ENCODE data around the gene GALR1. TPM values are rescaled to one million over a fixed set of nuclear protein-coding genes. Genes with fewer than 3 reads are reported as not detected.
"Not testable (repeated sequence)": the region's sequence is repeated elsewhere in the genome, so short reads cannot be mapped to it uniquely, and the experiment has no call there.

Gene GALR1
- total RNA-seq, 1 experiment from 2014 or later = not detected

DNA sequence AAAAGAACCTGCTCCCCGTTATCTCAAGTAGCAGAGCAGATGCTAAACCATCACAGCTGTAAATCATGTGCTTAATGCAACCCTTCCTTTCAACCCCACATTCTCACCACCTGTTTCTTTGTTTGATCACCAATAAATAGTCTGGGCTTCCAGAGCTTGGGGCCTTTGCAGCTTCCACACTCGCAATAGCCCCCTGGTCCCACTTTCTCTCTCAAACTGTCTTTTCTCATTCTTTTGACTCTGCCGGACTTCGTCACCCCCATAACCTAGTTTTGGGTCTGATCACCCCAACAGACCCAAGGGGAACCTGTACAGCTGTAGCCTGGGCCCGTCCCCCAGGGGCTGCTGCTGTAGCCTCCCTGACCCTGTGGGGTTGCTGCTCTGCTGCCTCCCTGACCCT lies 10.4 kb upstream of the GALR1 start:
- in situ Hi-C loops (cut with HindIII; ENCODE audit: low pct_unique_long_range_greater_than_20kb, low sequenced_read_pairs); DNase-seq (ENCODE audit: low read depth): not testable (repeated sequence)

DNA sequence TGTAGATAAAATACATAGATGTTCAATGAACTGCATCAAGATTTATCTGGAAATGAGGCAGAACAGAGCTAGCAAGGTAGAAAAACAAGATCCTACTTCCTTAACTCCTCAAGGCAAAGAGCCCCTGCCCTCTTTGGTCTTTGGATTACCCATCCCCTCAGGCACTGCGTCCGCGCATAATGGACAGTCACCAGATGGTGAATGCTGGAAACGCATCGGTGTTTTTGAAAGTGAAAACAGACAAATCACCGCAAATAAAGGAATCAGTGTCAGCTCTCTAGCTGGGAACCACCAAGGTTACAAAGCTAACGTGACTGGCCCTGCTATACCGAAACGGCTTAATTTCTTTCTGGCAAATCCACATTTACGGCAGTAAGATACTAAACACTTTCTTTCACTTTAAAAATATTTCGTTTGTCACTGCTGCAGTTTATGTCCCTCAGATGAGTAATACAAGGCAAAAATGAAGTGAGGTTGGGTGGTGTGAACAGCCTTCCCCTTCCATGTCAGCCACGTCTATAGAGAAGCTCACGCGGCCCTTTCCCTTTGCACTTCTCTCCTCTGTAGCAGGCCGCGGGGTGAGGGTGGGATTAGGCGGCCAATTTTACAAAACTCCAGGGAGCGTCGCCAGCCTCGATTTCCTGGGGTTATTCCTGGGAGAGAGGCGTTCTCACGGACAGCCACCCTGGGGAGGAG lies 627 bp upstream of the GALR1 start:
- in situ Hi-C loops (cut with HindIII; ENCODE audit: low pct_unique_long_range_greater_than_20kb, low sequenced_read_pairs) = no loop called here

DNA sequence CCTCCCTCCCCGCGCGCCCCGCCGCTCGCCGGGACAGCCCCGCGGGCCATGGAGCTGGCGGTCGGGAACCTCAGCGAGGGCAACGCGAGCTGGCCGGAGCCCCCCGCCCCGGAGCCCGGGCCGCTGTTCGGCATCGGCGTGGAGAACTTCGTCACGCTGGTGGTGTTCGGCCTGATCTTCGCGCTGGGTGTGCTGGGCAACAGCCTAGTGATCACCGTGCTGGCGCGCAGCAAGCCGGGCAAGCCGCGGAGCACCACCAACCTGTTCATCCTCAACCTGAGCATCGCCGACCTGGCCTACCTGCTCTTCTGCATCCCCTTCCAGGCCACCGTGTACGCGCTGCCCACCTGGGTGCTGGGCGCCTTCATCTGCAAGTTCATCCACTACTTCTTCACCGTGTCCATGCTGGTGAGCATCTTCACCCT lies 865 bp downstream of the GALR1 start:
- no peak for DNase-seq (ENCODE audit: low read depth)
- in situ Hi-C loops (cut with HindIII; ENCODE audit: low pct_unique_long_range_greater_than_20kb, low sequenced_read_pairs) = no loop called here

More for the DNA sequence above, 627 bp upstream of the GALR1 start:
- DNase-seq (ENCODE audit: low read depth) = no peak

DNA sequence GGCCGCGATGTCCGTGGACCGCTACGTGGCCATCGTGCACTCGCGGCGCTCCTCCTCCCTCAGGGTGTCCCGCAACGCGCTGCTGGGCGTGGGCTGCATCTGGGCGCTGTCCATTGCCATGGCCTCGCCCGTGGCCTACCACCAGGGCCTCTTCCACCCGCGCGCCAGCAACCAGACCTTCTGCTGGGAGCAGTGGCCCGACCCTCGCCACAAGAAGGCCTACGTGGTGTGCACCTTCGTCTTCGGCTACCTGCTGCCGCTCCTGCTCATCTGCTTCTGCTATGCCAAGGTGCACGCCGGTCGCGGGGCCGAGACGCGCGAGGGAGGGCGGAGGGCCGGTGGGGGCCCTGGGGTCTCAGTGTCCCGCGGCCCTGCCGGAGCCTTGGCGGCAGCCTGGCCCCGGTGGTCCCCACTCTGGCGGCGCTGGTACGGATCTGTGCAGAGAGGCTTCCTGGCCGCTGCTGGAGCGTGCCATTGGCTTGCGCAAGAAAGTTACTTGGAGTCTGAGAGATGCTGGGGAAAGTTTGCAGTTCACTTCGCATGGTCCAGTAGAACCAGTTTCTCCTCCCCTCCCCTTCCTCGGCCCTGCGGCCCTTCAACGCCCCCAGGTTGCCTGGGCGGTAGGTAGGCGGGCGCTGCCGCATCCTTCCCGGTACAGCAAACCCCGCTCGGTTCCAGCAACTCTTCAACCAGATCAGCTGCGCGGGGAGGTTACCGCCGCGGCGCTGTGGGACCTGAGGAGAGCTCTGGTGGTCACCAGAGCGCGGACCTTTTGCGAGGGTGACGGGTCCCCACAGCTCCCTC lies 1.5 kb downstream of the GALR1 start:
- in situ Hi-C loops (cut with HindIII; ENCODE audit: low pct_unique_long_range_greater_than_20kb, low sequenced_read_pairs) = no loop called here
- DNase-seq (ENCODE audit: low read depth) = no peak

DNA sequence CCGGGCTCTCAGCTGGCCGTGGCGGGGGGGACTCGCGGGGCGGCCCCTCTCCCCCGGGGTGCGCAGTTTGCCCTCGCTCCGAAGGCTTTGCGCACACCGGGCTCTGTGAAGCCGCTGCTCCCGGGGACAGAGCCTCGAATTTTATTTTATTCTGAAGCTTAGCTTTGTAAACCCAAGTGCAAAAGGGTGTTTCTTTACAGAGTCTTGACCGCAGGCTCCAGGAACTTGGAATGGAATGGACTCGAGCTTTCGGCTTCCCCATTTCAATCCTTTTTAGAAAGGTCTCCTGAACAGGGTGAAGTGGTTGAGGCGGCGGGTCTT lies 2.0 kb downstream of the GALR1 start:
- DNase-seq (ENCODE audit: low read depth) = no peak
- in situ Hi-C loops (cut with HindIII; ENCODE audit: low pct_unique_long_range_greater_than_20kb, low sequenced_read_pairs) = no loop called here

DNA sequence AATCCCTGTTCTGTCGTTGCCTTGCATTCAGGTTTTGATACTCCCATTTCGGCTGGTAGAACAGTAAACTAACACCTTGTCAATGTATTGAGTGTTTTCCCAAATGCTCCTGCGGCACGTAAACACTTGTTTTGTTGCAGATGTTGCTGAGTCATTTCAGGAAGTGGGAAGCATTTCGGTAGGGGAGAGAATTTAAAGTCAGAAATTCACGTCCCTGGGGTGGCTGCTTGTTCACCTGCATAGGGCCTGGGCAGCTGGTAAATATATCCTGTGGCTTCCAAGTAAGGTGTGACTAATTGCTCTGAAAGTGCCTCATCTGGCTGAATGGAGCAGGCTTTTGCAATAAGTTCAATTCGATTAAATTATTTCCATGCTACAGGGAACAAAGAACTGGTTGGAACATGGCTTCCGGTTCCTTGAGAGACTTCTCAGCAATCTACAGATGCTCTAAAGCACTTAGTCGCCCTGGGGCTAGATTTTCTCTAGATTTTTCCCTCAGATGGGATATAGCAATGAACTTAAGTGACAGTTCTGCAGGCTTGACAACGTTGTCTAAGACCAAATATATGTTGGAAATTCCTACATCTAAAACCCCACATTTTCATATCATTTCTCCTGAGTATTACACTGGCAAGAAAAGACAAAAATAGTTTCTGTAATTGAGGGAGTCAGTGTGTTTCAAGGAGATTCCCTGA lies 5.2 kb downstream of the GALR1 start:
- in situ Hi-C loops (cut with HindIII; ENCODE audit: low pct_unique_long_range_greater_than_20kb, low sequenced_read_pairs) = no loop called here
- no peak for DNase-seq (ENCODE audit: low read depth)

DNA sequence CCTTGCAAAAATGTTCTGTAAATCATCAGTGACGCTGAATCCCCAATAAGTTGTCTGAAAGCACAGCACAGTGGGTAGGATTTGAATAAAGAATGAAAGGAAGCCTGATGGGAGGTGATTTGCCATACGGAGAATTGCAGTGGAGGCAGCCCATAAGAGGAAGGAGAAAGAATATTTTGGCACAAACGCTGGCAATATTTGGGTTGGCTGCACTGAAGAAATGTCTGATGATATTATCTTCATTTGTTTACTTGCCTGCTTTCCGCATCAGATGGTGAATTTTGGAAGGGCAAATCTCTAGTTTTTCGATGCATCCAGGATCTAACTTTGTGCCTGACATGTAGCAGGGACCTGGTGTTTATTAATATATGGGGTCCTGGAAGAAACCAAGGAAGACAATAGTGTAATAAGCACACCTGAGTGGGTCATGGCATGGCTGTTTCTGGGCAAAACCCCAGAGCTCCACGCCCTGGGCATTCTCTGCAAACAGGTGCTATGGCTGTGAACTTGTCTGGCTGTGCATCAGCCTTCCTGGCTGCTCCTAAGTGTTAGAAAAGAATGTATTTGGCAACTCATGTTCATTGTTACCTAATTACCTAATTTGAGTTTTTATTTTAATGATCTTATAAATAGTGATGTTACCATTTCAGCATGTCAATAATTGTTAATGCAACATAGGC lies 5.9 kb downstream of the GALR1 start:
- DNase-seq (ENCODE audit: low read depth) = no peak
- in situ Hi-C loops (cut with HindIII; ENCODE audit: low pct_unique_long_range_greater_than_20kb, low sequenced_read_pairs) = no loop called here

DNA sequence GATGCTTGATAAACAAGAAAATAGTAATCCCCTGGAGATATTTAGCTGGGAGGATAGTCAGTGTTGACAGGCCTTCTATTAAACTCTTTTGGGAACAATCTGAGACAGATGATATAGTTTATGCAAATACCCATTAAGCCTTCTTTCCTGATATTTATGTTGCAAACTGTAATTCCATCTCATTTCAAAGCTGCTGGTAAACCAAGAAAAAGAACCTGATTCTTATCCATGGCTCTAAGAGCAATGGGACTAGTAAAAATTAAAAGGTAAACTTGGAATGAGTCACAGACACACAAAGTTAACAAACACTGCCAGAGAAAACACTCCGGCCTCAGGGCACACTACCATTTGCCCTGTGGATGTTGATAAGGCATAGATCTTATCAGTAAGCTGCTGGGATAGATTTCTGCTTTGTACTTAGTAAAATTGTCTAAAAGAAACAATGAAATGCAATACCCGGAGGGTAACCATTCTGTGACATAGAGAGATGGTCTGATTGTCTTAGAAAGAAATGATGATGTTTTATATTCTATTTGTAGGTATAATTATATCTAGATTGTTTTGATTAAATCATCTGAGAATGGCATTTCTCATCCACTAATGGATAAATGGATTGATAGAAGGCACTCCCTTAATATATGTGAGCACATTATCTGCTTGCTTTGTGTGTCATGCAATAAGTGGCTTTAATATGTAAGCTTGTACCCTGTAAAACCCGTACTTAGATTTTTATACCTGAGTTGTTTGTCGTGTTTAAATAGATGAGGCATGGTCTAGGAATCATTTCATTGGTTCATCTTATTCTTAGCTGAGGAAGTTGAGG lies 13.2 kb downstream of the GALR1 start:
- no peak for DNase-seq (ENCODE audit: low read depth)
- in situ Hi-C loops (cut with HindIII; ENCODE audit: low pct_unique_long_range_greater_than_20kb, low sequenced_read_pairs) = no loop called here

DNA sequence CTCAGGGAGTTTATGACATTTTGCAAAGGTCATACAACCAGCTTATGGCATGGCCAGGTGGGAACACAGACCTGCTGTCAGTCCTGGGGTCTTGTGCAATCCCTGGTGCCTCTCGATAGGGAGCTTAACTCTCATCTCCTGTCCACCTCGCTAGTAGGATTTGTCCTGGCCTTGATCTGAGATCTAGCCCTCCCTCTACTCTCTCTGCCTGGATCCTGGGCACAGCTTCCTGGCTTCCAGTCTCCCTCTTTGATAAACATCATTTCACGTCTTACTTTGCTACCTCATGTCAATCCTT lies 13.8 kb downstream of the GALR1 start:
- DNase-seq (ENCODE audit: low read depth) = no peak
- in situ Hi-C loops (cut with HindIII; ENCODE audit: low pct_unique_long_range_greater_than_20kb, low sequenced_read_pairs) = no loop called here

DNA sequence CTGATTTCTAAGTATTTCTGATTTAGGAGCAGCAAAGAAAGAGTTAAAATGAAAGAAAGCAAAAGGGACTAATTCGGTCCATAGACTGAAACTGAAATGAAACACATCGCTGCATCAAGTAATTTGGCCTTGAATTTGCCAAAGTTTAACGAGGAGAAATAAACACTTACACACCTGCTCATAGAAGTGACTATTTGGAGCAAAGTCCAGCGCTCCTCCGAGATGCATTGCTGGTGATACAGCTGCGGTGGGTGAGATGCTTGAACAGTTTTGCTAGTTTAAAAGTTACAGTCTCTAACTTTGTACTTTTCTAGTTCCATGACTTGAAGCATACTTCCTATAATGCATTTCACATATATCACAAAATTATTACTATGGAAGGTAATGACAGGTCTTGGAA lies 18.3 kb downstream of the GALR1 start:
- in situ Hi-C loops (cut with HindIII; ENCODE audit: low pct_unique_long_range_greater_than_20kb, low sequenced_read_pairs) = no loop called here
- DNase-seq (ENCODE audit: low read depth) = no peak

DNA sequence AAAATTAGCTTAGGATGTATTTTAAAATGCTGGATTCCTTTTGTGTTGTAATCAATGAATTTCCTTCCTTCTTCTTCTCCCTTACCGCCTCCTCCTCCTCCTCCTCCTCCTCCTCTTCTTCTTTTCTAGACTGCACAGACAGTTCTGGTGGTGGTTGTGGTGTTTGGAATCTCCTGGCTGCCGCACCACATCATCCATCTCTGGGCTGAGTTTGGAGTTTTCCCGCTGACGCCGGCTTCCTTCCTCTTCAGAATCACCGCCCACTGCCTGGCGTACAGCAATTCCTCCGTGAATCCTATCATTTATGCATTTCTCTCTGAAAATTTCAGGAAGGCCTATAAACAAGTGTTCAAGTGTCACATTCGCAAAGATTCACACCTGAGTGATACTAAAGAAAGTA lies 18.8 kb downstream of the GALR1 start:
- no peak for DNase-seq (ENCODE audit: low read depth)
- in situ Hi-C loops (cut with HindIII; ENCODE audit: low pct_unique_long_range_greater_than_20kb, low sequenced_read_pairs) = no loop called here

DNA sequence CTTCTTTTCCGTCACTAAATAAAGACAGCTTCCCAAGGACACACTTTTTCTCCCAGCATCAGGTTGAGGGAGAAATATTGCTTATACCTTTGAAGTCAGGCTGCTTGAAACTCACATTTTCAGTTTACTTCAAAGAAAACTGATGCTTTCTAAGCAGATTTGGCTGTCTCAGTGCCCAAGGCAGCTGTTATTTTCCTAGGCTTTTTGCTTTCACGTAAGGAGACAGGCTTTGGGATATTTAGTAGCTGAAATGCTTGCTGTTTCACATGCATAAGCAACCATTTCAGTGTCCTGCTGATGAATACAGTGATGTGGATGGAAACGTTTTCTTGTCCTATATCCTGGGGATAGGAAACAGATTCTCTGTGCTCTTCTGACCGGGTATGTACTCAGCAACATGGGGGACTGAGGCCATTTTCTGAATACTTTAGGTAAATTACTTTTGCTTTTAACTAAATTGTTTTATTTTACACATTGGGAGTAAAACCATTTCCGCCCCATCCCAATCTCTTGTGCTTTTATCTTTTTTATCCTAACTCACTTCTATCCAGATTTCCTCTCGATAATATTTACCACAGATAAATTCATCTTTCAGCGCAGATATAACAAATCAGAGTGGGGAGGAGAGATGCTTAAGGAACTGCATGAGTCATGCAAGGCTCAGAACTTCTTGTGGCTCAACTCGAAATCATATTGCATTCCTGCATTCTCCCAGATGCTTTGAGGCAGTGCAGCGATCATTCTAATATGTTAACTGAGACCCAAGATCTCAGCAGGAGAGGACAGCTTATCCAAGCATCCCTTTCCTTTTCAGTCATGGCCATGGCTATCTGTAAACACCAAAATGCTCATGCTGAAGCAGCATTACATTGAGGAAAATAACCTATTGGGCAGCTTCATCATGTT lies 22.2 kb downstream of the GALR1 start:
- in situ Hi-C loops (cut with HindIII; ENCODE audit: low pct_unique_long_range_greater_than_20kb, low sequenced_read_pairs) = no loop called here
- no peak for DNase-seq (ENCODE audit: low read depth)

DNA sequence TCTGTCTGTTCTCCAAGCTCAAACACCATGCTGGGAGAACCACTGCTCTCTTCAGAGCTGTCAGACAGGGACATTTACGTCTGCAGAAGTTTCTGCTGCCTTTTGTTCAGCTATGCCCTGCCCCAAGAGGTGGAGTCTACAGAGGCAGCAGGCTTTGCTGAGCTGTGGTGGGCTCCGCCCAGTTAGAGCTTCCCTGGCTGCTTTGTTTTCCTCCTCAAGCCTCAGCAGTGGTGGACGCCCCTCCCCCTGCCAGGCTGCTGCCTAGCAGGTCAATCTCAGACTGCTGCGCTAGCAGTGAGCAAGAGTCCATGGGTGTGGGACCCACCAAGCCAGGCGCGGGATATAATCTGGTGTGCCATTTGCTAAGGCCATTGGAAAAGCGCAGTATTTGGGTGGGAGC lies 41.2 kb downstream of the GALR1 start:
- in situ Hi-C loops (cut with HindIII; ENCODE audit: low pct_unique_long_range_greater_than_20kb, low sequenced_read_pairs); DNase-seq (ENCODE audit: low read depth): not testable (repeated sequence)

DNA sequence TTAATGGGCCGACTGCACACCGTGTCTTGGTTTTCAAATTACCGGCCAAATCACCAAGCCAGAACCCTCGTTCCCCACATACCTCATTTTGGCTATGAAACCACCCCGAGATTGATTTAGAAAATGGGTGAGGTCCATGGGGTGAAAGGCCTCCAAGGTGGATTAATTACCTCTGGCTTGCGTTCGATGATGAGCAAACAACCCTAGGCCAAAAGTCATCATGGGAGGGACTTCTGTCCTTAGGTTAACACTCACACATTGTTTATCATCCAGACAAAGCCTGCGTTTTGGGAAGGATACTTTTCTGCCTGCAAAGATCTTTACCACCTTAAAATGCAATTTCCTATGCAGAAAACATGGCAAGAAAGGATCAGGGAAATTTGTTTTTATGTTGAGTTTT lies 48.5 kb downstream of the GALR1 start:
- in situ Hi-C loops (cut with HindIII; ENCODE audit: low pct_unique_long_range_greater_than_20kb, low sequenced_read_pairs) = no loop called here
- no peak for DNase-seq (ENCODE audit: low read depth)

DNA sequence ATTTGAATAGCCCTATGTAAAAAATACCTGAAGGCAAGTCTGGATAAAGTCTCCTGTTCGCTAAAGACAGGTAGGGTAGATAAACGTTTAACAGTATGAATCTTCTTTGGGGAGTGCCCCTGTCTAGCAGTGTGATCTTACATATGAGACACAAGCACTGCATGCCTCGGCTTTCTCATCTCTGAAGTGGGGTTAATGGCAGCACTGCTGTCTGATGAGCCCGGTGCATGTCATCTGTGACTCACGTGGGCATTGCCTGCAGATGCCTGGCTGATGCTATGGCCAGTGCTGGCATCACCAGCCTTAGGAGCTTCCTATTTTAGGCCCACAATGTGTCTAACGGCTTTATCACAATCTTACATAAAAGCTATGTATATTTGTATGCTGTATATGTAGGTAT lies 50.1 kb downstream of the GALR1 start:
- in situ Hi-C loops (cut with HindIII; ENCODE audit: low pct_unique_long_range_greater_than_20kb, low sequenced_read_pairs) = no loop called here
- DNase-seq (ENCODE audit: low read depth) = no peak

DNA sequence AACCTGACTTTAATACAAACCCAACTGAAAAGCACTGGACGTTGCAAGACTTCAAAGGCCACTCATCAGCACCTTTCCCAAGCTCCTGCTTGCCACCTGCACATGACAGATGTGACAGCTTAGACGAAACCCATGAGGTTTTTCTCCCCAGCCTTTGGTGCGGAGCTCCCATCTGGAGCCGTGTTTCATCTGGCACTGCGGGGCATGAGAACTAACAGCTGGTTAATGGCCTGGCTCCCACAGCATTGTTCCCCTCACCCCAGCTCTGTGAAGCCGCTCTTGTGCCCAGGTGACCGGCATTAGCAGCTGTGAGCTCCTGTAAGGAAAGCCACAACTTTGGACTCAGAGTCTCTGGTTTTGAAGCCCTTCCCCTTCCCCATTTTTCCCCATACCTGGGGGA lies 50.9 kb downstream of the GALR1 start:
- DNase-seq (ENCODE audit: low read depth) = no peak
- in situ Hi-C loops (cut with HindIII; ENCODE audit: low pct_unique_long_range_greater_than_20kb, low sequenced_read_pairs) = no loop called here

DNA sequence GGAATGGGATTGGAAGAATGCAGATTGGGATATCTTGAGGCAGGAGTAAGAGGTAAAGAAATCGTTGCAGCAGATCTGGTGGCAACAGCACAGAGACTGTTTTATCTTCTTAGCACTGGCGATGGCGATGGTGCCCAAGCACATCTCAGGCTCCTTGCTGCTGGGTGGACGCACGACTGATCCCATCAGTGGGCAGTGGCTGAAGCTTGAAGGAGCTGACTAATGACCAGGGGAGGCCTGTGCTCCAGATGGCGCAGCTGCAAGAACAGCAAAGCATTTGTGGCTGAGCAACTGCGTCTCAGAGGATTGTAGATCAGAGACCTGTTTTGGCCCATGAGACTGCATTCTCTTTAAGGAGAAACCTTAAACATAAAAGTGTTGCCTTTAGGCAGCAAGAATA lies 54.6 kb downstream of the GALR1 start:
- no peak for DNase-seq (ENCODE audit: low read depth)
- in situ Hi-C loops (cut with HindIII; ENCODE audit: low pct_unique_long_range_greater_than_20kb, low sequenced_read_pairs) = no loop called here
